ENCODE results near the gene SCG5.
"Not testable (repeated sequence)": the region's sequence is repeated elsewhere in the genome, so short reads cannot be mapped to it uniquely, and the experiment has no call there.

GRCh38 chr15:32610719-32611118, 30.8 kb upstream of the SCG5 start:
- not testable (repeated sequence) for TF ChIP-seq CTCF (IDR thresholded peaks at IDR 0.05 in 2 of 3, conservative IDR thresholded peaks at IDR 0.05 in 1 of 3; ENCODE audit: control insufficient read depth in 2 of 3, extremely low read depth in 1 of 3, insufficient read depth in 1 of 3, low read depth in 3 of 3, low read length in 3 of 3); POLR2A (IDR thresholded peaks at IDR 0.05; ENCODE audit: low read depth, low read length); CHD2 (IDR thresholded peaks at IDR 0.05; ENCODE audit: borderline replicate concordance, low read depth, low read length); KAT2A (conservative IDR thresholded peaks at IDR 0.05; ENCODE audit: control insufficient read depth, low read depth, low read length)
